Effector memory CD4-positive, alpha-beta T cell (primary cell): Measurements from ENCODE around the gene SETD4.
"Not testable (repeated sequence)": the region's sequence is repeated elsewhere in the genome, so short reads cannot be mapped to it uniquely, and the experiment has no call there.

ENCODE experiments used
- DNase-seq, 3 donors: peaks; one replicate each; pipeline ENCODE4 v3.0.0-alpha.2; 2020
- H3K27ac ChIP-seq: 2 replicates; pipeline ENCODE4 v1.7.0; 2013; ENCODE audit warnings: mild to moderate bottlenecking, low read length, moderate library complexity; ENCODE audit not compliant: insufficient read depth, poor library complexity, severe bottlenecking
- H3K27me3 ChIP-seq: replicated peaks from 2 replicates; pipeline ENCODE4 v1.7.0; 2013; ENCODE audit warnings: mild to moderate bottlenecking, low read length; ENCODE audit not compliant: insufficient read depth, control insufficient read depth, poor library complexity, severe bottlenecking
- H3K36me3 ChIP-seq: 2 replicates; pipeline ENCODE4 v1.7.0; 2013; ENCODE audit warnings: mild to moderate bottlenecking, low read length, moderate library complexity; ENCODE audit not compliant: control insufficient read depth, insufficient read depth
- H3K4me1 ChIP-seq: 2 replicates; pipeline ENCODE4 v1.7.0; 2013; ENCODE audit warnings: low read length, mild to moderate bottlenecking; ENCODE audit not compliant: control insufficient read depth, insufficient read depth, poor library complexity, severe bottlenecking
- H3K4me3 ChIP-seq: 2 replicates; pipeline ENCODE4 v1.7.0; 2013; ENCODE audit warnings: low read length, low read depth, mild to moderate bottlenecking; ENCODE audit not compliant: insufficient read depth, poor library complexity, severe bottlenecking
- H3K9me3 ChIP-seq: 2 replicates; pipeline ENCODE4 v1.7.0; 2013; ENCODE audit warnings: mild to moderate bottlenecking, low read length, moderate library complexity; ENCODE audit not compliant: control insufficient read depth
- total RNA-seq, 3 donors: gene quantifications; one replicate each; lab custom pipeline; 2026; lab: John Stamatoyannopoulos, UW

The SETD4 gene
- total RNA-seq = 12.8 to 16.1 (median 13.9) reads per million in 3 donors

GRCh38 chr21:36060159-36060921 lies at the start of gene SETD4:
SETD4 (minus strand) TSS chr21:36060526; CDS start chr21:36058888, 1,638 bp downstream.
- Histone ChIP-seq H3K27me3 (no peaks in the 10 kb centered on the region), H3K27ac (peak within 1 kb of the TSS; percentile 86), H3K36me3 (peaks cover 27% of the 10 kb centered on the region), H3K4me3 (peak within 1 kb of the TSS; percentile 89), H3K4me1 (no peaks in the 10 kb centered on the region), H3K9me3 (no peaks in the 10 kb centered on the region)
- DNase-seq = peak; percentile 84 to 87 (median 87)

- Histone ChIP-seq H3K27me3 (peaks cover 4% of the 10 kb centered on the region), H3K36me3 (no peaks in the 10 kb centered on the region), H3K9me3 (no peaks in the 10 kb centered on the region), H3K4me1 (no peaks in the 10 kb centered on the region), H3K27ac (no peak overlapping the region), H3K4me3 (no peak overlapping the region)
- no peak for DNase-seq
These were observed 49.5 kb upstream of the SETD4 start for GRCh38 chr21:36109868-36110267.

GRCh38 chr21:36105327-36105842 lies 45.1 kb upstream of the SETD4 start:
- H3K36me3 ChIP-seq = no peaks in the 10 kb centered on the region
- no peak overlapping the region for H3K4me3 ChIP-seq
- no peak for DNase-seq
- no peak overlapping the region for H3K27ac ChIP-seq
- no peaks in the 10 kb centered on the region for H3K9me3 ChIP-seq
- H3K27me3 ChIP-seq = peaks cover 10% of the 10 kb centered on the region
- no peaks in the 10 kb centered on the region for H3K4me1 ChIP-seq

- Histone ChIP-seq H3K27ac (no peak overlapping the region), H3K4me3 (no peak overlapping the region)
- peak in 1 of 3 donors; percentile 12 for DNase-seq
These were observed 44.3 kb upstream of the SETD4 start for GRCh38 chr21:36104317-36105300.

GRCh38 chr21:36103434-36103833 lies 43.1 kb upstream of the SETD4 start:
- H3K27ac ChIP-seq = no peak overlapping the region
- no peaks in the 10 kb centered on the region for H3K4me1 ChIP-seq
- H3K9me3 ChIP-seq = no peaks in the 10 kb centered on the region
- no peak overlapping the region for H3K4me3 ChIP-seq
- H3K36me3 ChIP-seq = no peaks in the 10 kb centered on the region
- DNase-seq = no peak
- H3K27me3 ChIP-seq = peaks cover 10% of the 10 kb centered on the region

More at GRCh38 chr21:36104317-36105300, 44.3 kb upstream of the SETD4 start:
- Histone ChIP-seq H3K4me1 (no peaks in the 10 kb centered on the region), H3K36me3 (no peaks in the 10 kb centered on the region), H3K27me3 (peaks cover 10% of the 10 kb centered on the region), H3K9me3 (no peaks in the 10 kb centered on the region)

GRCh38 chr21:36100971-36101641 lies 40.8 kb upstream of the SETD4 start:
- Histone ChIP-seq H3K27me3 (peaks cover 10% of the 10 kb centered on the region), H3K4me3 (no peak overlapping the region), H3K36me3 (no peaks in the 10 kb centered on the region)

GRCh38 chr21:36099695-36100211 lies 39.4 kb upstream of the SETD4 start:
- H3K4me3 ChIP-seq, H3K4me1 ChIP-seq, DNase-seq, H3K36me3 ChIP-seq, H3K27me3 ChIP-seq, H3K27ac ChIP-seq, H3K9me3 ChIP-seq: not testable (repeated sequence)

More at GRCh38 chr21:36100971-36101641, 40.8 kb upstream of the SETD4 start:
- Histone ChIP-seq H3K4me1 (no peaks in the 10 kb centered on the region), H3K9me3 (no peaks in the 10 kb centered on the region), H3K27ac (no peak overlapping the region)
- no peak for DNase-seq

- no peak overlapping the region for H3K27ac ChIP-seq
- no peaks in the 10 kb centered on the region for H3K4me1 ChIP-seq
- H3K27me3 ChIP-seq = no peaks in the 10 kb centered on the region
- H3K36me3 ChIP-seq = no peaks in the 10 kb centered on the region
- DNase-seq = no peak
- H3K9me3 ChIP-seq = no peaks in the 10 kb centered on the region
- no peak overlapping the region for H3K4me3 ChIP-seq
These were observed 38.7 kb upstream of the SETD4 start for GRCh38 chr21:36099000-36099399.

- no peak for DNase-seq
- Histone ChIP-seq H3K27ac (no peak overlapping the region), H3K4me1 (no peaks in the 10 kb centered on the region), H3K36me3 (no peaks in the 10 kb centered on the region), H3K9me3 (peaks cover 5% of the 10 kb centered on the region), H3K27me3 (no peaks in the 10 kb centered on the region), H3K4me3 (no peak overlapping the region)
These were observed 37.8 kb upstream of the SETD4 start for GRCh38 chr21:36098182-36098532.
